MV-4-11 (cell line): ENCODE results near the gene RBM19.
"Not testable (repeated sequence)": the region's sequence is repeated elsewhere in the genome, so short reads cannot be mapped to it uniquely, and the experiment has no call there.

ENCODE experiments used
- DNase-seq: peaks from one replicate; lab custom pipeline; 2025; lab: John Stamatoyannopoulos, UW

The RBM19 gene

GRCh38 chr12:113965951-113966797, at the start of gene RBM19:
TSS of gene RBM19 (minus strand) at chr12:113966325. CDS start at chr12:113966227, 98 bp downstream.
- peak; percentile 95 for DNase-seq

- DNase-seq, result no peak
Observed at GRCh38 chr12:114015851-114016250, 49.7 kb upstream of the RBM19 start.

GRCh38 chr12:114013575-114014345, 47.6 kb upstream of the RBM19 start:
- no peak for DNase-seq

GRCh38 chr12:114012744-114013431, 46.8 kb upstream of the RBM19 start:
- DNase-seq, result no peak

- DNase-seq, result no peak
Observed at GRCh38 chr12:114011711-114012110, 45.6 kb upstream of the RBM19 start.

GRCh38 chr12:114006482-114007425, 40.6 kb upstream of the RBM19 start:
- DNase-seq, result no peak

GRCh38 chr12:114004402-114004801, 38.3 kb upstream of the RBM19 start:
- DNase-seq, result no peak

- DNase-seq, result no peak
Observed at GRCh38 chr12:114003286-114003685, 37.2 kb upstream of the RBM19 start.

GRCh38 chr12:114001511-114002340, 35.6 kb upstream of the RBM19 start:
- DNase-seq, result no peak

GRCh38 chr12:114000861-114001260, 34.7 kb upstream of the RBM19 start:
- DNase-seq, result no peak

GRCh38 chr12:114000261-114000660, 34.1 kb upstream of the RBM19 start:
- DNase-seq, result not testable (repeated sequence)

GRCh38 chr12:113997365-113997764, 31.2 kb upstream of the RBM19 start:
- DNase-seq, result no peak

- DNase-seq, result no peak
Observed at GRCh38 chr12:113996026-113996425, 29.9 kb upstream of the RBM19 start.

GRCh38 chr12:113994051-113994450, 27.9 kb upstream of the RBM19 start:
- no peak for DNase-seq

GRCh38 chr12:113992751-113993150, 26.6 kb upstream of the RBM19 start:
- DNase-seq, result not testable (repeated sequence)

- DNase-seq, result no peak
Observed at GRCh38 chr12:113991224-113992044, 25.3 kb upstream of the RBM19 start.

- DNase-seq, result no peak
Observed at GRCh38 chr12:113990250-113991223, 24.4 kb upstream of the RBM19 start.

- no peak for DNase-seq
Observed at GRCh38 chr12:113988976-113989375, 22.9 kb upstream of the RBM19 start.
